ENCODE results near the gene BICC1. TPM values are rescaled to one million over a fixed set of nuclear protein-coding genes. Genes with fewer than 3 reads are reported as not detected.
"Not testable (repeated sequence)": the region's sequence is repeated elsewhere in the genome, so short reads cannot be mapped to it uniquely, and the experiment has no call there.

Gene BICC1
- polyA plus RNA-seq, 5 donors: 27.2 to 43.9 (median 37.5) TPM

DNA sequence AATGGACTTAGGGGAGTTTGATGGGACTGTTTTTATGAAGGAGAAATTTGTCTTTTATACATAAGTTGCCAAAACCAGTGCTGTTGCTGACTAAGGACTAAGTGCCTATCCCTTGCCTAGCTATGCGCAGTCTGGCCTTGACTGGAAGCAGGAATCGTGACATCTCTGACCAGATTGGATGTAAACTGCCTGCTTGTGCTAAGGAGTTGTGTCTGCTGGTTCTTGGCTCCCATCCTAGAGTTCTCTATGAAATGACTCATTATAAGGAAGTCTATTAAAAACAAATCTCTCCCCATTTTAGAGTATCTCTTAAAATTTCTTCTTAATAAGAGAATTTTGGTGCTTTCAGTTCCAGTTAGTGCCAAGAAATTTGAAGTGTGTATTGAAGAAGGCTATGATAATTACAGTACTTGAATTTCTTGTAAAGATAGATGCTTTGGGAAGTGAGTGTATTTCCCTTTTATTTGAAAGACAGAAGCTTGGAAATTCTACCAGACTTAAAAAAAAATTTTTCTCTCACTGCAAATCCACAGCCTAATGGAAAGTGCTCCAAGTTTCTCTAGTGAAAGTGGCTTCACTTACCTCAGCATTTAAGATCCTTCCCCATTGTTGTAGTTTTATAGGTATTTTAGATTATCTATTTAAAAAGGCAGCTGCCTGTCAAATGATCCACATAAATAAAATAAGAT lies 77.6 kb downstream of the BICC1 start:
- peak; percentile 78 to 82 for DNase-seq

- DNase-seq: no peak
Measured at GRCh38 chr10:58590924-58591323, 78.3 kb downstream of the BICC1 start.

- no peak for DNase-seq
Measured at GRCh38 chr10:58593008-58593407, 80.3 kb downstream of the BICC1 start.

DNA sequence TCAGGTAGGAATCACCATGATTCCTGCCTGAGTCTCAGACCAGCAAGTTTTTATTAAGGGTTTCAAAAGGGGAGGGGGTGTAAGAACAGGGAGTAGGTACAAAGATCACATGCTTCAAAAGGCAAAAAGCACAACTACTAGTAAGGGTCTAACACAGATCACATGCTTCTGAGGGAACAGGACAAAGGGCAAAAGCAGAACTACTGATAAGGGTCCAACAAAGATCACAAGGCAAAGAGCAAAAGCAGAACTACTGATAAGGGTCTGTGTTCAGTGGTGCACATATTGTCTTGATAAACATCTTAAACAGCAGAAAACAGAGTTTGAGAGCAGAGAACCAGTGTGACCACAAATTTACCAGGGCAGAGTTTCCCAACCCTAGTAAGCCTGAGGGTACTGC lies 84.5 kb downstream of the BICC1 start:
- not testable (repeated sequence) for DNase-seq

- no peak for DNase-seq
Measured at GRCh38 chr10:58599927-58600553, 87.4 kb downstream of the BICC1 start.

GRCh38 chr10:58608351-58608750 lies 95.7 kb downstream of the BICC1 start:
- no peak for DNase-seq

DNA sequence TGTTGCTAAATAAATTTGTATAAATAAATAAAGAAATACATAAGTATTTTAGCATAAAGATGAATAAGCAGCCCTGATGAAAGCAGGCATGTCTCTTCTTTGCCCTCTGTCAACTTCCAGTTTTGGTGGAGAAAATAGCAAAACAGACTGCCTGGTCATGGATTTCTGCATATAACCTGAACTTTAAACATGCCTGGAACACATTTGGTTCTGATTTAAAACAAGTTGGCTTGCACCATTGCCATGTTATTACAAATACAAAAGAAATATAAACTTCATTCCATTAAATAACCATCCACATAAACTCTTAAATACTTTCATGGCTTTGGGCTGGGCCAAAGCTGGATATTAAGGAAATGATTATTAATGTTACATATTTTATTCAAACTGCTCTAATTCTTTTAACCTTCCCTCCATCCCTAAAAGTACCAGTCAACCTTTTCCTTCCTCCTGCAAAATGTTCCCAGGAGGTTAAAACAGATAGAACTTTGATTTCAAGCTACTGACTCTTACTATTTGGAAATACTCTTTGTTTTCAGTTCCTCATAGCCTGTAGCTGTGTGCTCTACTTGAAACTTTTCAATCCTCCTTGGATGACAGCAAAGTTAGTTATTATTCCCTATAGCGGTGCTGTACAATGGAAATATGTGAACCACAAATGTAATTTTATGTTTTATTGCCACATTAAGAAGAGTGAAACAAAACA lies 96.3 kb downstream of the BICC1 start:
- no peak for DNase-seq

GRCh38 chr10:58609532-58610150 lies 97.0 kb downstream of the BICC1 start:
- DNase-seq: no peak

GRCh38 chr10:58615237-58615935 lies 102.7 kb downstream of the BICC1 start:
- no peak for DNase-seq

- DNase-seq: no peak
Measured at GRCh38 chr10:58618158-58618676, 105.5 kb downstream of the BICC1 start.

DNA sequence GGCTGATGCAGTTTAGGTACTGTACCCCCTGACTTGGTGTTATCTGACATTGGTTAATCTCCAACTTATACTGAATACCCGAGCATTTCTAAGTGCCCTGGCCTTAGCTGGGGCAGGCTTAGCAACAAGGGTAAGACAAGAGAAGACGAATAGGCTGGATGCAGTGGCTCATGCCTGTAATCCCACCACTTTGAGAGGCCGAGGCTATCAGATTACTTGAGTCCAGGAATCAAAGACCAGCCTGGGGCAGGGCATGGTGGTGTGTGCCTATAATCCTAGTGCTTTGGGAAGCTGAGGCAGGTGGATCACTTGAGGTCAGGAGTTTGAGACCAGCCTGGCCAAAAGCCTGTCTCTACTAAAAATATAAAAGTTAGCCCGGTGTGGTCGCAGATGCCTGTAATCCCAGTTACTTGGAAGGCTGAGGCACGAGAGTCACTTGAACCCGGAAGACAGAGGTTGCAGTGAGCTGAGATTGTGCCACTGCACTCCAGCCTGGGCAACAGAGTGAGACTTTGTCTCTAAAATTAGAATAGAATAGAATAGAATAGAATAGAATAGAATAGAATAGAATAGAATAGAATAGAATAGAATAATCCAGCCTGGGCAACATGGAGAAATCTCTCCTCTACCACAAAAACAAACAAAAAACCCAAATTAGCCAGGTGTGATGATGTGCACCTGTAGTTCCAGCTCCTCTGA lies 108.9 kb downstream of the BICC1 start:
- DNase-seq: no peak

- no peak for DNase-seq
Measured at GRCh38 chr10:58622246-58622645, 109.6 kb downstream of the BICC1 start.

DNA sequence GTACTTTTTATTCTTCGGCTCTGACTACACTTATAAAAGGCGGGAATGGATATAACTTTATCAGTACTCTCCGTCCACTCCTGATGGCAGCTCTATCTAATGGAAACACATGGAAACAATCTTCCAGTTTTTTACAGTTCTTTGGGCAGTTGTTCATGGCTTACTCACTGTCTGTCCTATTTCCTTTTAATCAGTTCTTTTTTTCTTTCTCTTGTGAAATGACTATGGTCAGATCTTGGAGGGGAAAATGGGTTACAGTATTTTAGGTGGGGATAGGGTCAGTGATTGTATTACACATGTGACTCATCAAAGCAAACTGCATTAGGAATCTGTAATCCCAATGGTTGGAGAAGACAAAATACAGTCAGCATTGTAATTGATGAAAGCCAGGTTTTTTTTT lies 112.4 kb downstream of the BICC1 start:
- no peak for DNase-seq

- no peak for DNase-seq
Measured at GRCh38 chr10:58627392-58627791, 114.7 kb downstream of the BICC1 start.

- DNase-seq: no peak
Measured at GRCh38 chr10:58631715-58632114, 119.0 kb downstream of the BICC1 start.

DNA sequence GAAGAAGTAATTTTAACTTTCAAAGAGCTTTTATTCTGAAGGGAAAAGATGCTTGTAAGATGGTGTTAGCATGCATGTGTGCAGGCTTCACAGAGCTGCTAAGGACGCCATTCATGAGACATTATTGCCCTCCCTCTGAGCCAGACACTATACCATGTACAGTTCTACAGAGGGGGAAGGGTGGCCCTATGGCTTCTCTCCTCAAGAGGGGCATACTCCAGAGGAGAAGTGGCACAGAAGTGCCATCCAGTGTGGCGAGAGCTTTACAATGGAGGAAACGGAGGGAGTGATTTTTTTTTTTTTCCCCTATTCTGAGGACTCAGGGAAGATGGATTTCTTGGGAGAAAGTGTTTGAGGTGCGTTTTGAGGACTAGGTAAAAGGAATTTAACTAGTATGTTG lies 119.5 kb downstream of the BICC1 start:
- DNase-seq: no peak

DNA sequence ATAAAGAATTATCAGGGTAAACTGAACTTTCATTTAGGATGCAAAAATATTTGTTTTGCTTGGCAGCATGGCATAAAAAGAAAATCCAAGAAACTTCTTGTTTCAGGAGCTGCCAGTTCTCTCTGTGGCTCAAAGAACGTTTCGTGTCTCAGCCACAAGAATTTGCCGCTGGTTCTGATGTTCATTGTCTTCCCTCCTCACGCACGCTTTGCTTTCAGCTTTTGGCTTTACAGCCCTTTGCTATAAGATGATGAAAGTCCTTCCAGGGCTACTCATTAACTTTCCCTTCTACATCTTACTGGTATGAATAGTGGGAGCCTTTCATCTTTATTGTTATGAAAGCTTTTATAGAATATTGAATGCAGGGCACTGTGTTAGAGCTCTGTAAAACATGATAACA lies 124.7 kb downstream of the BICC1 start:
- DNase-seq: no peak

- DNase-seq: no peak
Measured at GRCh38 chr10:58638388-58638787, 125.7 kb downstream of the BICC1 start.

DNA sequence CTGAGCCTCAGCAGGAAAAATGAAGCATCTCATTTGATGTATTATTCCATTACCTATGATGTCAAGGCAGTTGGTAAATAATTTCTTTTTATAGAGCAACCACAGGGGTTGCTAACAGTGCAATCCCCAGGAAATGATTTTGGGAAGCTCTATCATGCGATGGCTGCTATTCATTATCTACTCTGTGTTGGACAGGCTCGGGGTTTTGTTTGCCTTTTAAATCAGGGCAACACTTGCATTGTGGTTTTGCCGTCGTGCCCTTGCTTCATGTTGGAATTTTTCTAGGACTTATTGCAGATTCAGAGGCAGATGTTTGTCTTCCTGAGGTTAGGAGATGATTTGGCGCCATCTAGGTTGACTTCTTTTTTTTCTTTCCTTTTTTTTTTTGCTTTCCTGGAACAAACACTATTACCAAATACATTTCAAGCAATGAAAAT lies 128.4 kb downstream of the BICC1 start:
- DNase-seq: no peak

- no peak for DNase-seq
Measured at GRCh38 chr10:58641708-58642107, 129.0 kb downstream of the BICC1 start.

GRCh38 chr10:58642283-58642682 lies 129.6 kb downstream of the BICC1 start:
- DNase-seq: no peak
